ENCODE results near the gene ZNF329.
"Not testable (repeated sequence)": the region's sequence is repeated elsewhere in the genome, so short reads cannot be mapped to it uniquely, and the experiment has no call there.

The ZNF329 gene

DNA sequence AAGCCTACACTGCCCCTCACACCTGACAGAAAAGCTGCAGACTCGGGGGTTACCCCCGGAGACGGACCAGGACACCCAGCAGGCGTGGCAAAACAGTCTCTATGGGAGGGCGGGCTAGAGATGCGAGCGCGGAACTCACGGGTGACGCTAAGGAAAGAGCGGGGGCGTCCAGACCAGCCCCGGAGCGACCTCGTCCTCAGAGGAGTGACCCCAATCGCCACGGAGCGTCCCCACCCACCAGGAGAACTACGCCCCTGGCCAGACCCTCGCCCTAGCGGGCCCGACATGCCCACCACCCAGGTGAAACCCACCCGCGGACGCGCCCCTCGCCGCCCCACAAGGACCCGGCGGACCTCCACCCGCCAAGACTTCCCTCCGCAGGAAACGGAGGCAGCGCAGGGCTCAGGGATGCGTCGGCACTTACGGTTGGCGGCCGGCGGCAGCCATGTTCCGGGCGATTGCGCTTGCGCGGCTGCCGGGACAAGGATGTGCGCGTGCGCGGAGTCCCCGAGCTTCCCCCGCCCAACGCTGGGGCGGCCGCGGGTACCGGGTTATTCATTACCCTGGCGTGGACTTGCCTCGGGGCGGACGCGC is at the start of gene ZNF329:
TSS of gene ZNF329 (minus strand) at position 462 of the 594 bp plus-strand sequence. CDS start 21,286 bp downstream, outside the sequence.
- peak; percentile 93 for DNase-seq

DNA sequence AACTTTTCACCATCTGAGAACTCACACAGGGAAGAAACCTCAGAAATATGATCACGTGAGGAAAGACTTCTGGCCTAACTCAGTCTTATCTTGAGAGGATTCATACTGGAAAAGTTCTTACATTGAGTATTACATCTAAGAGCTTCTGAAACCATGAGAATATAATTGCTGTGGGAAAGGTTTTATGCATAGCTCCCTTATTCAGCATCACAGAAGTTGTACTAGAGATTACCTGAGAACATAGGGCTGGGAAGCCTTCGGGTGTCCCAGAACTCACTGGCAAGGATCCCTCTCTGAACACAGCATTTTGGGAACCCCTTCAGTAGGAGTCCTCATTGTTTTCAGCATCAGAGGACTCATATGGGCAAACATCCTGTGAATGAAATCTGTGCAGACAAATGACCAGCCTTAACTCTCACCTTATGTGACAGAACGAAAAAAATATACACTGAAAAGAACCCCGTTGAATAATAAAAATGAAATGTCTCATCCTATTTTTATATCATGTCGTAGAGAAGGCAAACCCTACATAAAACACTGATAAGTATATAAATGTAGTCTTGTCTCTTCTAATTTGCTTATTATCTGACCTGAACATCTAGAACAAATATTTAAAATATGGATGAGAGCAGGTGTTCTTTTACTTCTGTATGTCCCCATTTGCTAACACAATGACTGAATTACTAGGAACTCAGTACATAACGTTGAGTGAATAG is 46.5 kb upstream of the ZNF329 start:
- DNase-seq = no peak

DNA sequence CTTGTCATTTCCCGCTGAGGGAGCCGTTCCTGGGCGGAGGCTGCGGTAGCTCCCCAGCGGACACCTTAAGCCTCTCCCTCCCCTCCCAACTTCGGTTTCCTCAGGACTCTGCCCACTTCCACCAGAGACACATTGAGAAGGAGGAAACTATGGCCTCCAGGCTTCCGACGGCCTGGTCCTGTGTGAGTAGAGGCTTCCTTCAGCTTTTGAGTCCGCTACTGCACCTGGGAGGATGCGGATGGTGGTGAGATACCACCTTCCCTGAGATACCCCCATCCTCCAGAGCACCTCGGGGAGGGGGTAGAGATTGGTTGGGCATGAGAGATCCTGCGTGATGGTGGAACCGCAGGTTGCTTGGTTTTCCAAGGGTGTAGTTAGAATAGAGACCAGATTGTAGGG is 33.2 kb upstream of the ZNF329 start:
- DNase-seq = no peak

DNA sequence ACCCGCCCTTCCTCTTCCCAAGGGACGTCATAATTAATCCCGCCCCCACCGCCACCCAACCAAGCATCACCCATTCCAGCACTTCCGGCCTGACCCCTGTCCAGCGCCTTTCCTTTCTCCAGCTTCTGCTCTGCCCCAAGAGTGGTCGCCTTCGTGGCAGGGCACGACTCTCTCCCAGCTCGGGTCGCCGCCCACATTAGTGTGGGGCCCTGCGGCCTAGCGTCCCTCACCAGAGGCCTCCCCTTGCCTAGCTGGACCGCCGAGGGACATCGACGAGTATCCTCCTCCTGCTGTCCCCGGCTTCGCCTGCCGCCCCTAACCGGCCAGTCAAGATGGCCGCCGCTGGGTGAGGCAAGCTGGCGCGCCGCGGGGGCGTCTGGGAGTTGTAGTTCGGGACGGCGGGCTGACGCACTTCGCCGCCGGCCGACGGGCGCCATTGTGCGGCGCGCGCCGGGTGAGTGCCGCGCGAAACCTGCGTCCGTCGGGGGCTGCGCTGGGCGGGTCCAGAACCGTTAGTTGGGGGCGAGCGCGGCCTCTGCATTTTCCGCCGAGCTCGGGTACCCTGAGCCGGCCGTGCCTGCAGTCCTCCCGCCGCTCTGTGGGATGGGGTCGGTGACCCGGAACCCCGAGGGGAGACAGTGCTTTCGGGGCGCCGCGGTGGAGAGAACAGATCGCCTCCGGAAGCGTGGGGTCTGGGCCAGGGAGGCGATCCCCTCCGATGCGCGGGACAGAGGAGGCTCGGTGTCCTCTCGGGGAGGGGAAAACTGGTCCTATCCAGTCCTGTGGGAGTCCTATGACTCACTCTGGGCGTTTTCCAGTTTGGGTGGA is 32.6 kb upstream of the ZNF329 start, which contains the start of gene ZNF274:
TSS of gene ZNF274 (plus strand) at position 73 of the 828 bp plus-strand sequence. CDS start 905 bp downstream, outside the sequence.
- DNase-seq = peak; percentile 95

DNA sequence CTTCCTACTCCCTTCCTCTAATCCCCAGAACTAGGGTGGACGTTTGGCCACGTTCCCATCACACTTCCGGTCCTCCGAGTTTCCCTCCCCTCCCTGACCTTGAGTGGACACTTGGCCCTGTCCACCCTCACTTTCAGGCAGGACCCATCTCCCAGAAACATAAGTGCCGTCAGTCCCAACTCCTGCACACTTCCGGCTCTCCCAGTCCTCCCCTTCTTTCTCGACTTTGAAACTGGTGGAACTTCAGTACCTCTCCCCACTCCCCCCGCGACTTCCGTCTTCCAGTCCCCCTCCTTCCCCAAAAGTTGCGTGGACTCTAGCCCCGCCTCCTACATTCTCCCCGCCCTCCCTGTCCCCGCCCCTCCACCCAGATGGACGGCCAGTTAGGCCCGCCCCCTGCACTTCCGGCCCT is 32.0 kb upstream of the ZNF329 start:
- no peak for DNase-seq

DNA sequence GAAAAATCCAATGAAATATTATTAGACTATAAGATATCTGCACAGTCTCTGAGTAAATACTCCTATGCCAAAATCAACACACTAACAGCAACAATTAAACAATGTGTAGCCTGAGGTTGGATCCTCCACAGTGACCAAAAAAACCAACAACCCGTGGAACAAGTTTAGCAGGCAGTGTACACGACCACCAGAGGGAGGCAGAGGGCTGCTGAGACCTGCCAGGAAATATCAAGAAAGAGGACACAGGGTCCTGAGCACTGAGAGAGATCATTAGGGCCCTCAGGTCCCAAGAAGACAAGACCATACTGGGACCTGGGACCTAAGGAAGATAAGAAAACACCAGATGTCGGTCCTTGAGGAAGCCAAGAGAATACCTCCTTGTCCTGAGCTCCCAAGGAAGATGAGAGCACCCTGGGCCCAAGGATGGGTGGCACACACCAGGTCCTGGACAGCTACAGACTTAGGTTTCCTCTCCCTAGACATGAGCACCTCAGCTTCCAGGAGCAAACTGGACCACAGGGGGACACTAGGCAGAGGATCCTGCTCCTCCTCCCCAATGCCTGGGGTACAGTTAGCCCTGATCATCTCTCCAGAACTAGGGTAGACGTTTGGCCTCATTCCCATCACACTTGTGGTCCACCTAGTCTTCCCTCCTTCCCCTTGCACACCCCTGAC is 31.4 kb upstream of the ZNF329 start:
- no peak for DNase-seq

DNA sequence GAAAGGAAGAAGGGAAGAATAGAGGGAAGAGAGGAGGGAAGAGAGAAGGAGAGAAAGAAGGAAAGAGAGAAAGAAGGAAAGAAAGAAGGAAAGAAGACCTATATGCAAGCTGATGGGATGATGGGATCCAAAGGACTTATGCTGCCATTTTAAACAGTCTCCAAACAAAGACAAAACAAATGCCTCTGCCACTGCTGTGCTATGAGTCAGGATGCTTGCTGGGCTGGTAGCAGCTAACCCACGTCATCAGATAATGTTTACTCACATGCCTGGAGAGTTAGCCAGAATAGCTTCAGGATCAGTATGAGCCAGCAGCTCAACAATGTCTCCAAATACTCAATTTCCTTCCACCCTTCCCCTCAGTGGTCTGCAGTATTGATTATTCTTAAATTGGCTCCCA is 20.3 kb upstream of the ZNF329 start:
- no peak for DNase-seq

DNA sequence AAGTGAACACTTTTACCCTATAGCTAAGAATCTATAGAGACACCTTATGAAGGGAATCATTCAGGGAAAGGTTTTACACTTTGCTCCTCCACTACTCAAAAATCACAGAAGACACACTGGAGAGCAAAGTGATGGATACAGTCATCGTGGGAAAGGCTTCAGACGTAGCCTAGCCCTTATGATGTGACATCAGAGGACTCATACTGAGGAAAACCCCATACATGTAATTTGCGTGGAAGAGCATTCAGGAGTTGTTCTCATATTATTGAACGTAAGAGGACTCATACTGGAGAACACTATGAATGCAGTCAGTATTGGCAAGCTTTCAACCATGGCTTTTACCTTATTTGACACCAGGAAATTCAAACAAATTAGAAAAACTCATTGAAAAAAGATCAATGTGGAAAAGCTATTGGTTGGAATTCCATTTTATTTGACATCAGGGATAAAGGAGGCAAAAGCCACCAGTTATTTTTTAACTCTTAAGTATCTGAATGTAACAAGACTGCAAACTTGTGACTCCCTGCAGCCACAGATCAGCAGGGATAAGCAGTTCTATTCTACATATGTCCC is 16.2 kb upstream of the ZNF329 start:
- DNase-seq = no peak

DNA sequence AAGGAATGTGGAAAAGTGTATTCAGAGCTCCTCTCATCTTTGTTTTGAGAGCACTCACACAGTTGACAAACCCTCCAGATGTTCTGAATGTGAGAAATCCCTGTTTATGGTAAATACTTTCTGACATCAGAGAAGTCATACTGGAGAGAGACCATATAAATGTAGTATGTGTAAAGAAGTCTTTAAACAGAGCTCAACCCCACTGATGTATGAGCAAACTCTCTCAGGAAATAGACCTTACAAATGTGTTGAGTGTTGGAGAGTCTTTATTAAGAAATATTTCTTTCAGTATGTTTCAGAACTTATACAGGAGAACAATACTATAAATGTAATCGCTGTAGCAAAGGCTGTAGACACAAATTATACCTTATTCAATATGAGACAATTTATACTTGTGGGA is 15.7 kb upstream of the ZNF329 start:
- no peak for DNase-seq

DNA sequence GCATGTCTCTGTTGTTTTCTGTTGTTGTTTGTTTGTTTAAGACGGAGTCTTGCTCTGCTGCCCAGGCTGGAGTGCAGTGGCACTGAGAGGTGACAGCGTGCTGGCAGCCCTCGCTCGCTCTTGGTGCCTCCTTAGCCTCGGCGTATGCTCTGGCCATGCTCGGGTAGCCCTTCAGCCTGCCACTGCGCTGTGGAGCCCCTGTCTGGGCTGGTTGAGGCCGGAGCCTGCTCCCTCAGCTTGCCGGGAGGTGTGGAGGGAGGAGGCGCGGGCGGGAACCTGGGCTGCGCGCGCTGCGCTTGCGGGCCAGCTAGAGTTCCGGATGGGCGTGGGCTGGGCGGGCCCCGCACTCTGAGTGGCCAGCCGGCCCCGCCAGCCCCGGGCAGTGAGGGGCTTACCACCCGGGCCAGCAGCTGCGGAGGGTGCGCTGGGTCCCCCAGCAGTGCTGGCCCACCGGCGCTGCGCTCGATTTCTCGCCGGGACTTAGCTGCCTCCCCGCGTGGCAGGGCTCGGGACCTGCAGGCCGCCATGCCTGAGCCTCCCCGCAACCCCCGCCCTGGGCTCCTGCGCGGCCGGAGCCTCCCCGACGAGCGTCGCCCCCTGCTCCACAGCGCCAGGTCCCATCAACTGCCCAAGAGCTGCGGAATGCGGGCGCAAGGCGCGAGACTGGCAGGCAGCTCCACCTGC is 6.6 kb upstream of the ZNF329 start:
- DNase-seq = no peak

DNA sequence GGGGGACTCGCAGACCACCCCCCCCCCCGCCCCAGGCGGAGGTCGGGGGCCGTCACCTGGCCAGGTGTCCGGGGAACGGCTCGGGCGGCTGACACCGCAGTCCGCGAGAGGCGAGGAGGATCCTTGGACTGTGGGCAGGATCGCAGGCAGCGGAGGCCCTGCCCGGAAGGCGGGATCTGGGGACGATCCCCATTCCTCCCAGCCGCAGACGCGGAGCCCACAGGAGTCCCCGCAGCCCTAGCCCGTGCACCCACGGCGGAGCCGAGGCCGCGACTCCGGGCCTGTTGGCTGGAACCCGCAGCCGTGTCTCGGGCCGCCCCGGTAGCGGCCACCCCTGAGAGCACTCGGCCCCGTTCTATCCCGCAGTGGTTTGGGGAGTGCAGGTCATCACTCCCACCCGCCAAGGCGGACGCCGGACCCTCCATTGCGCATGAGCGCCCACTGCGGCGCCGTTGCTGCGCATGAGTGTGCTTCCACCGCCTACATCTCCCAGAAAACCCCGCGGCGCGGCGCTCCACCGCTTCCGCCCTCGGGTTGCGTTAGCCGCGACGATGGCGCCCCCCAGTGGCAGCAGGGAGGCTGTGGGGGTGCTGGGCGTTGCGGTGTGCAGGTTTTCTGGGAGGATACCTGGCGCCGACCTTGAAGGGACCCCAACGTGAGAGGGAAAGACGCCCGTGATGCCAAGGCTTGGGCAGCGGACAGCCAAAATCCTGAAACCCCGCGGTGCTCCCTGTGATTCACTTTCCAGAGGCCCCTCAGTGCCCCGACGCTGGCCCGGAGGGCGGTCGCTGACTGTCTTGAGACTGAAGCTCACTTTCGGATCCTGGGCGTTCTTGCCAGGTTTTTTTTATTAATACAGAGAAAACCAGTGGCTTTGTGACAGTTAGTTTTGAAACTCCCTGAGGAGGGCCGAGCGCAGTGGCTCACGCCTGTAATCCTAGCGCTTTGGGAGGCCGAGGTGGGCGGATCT is 4.4 kb upstream of the ZNF329 start:
- peak; percentile 98 for DNase-seq

DNA sequence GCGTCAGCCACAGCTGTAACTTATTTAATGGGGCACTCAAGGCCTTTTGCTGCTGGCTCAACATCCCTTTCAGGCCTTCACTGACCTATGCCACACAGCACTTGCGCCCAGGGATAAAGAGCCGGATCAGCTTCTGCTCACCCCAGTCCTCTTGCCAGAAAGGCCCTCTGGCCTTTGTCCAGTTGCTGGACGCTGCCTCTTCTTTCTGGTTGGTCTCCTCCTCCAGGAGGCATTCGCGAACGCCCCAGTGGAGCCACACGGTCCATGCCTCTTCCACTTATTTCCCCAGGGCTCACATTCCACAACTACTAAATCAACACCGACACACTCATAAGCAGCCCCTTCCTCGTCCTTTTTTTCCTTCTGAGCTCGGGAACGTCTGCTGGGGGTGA is 3.7 kb upstream of the ZNF329 start:
- DNase-seq = peak; percentile 59

DNA sequence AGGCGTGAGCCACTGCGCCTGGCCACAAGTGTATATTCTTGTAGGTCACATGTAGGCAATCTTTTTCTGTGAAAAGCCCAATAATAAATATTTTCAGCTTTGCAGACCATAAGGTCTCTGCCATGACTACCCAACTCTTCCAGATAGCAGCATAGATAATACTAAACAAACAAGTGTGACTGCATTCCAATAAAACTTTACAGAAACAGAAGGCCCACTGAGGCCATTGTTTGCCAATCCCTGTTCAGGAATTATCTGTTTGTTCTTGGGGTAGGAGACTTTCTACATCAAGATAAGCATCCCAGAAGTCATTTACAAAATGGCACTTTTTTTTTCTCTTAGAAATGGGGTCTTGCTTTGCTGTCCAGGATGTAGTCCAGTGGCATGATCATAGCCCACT is 2.8 kb upstream of the ZNF329 start:
- DNase-seq = no peak

DNA sequence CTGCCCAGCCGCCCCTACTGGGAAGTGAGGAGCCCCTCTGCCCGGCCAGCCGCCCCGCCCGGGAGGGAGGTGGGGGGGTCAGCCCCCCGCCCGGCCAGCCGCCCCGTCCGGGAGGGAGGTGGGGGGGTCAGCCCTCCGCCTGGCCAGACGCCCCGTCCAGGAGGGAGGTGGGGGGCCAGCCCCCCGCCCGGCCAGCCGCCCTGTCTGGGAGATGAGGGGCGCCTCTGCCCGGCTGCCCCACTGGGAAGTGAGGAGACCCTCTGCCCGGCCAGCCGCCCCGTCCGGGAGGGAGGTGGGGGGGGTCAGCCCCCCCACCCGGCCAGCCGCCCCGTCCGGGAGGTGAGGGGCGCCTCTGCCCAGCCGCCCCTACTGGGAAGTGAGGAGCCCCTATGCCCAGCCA is 3.1 kb downstream of the ZNF329 start:
- not testable (repeated sequence) for DNase-seq

DNA sequence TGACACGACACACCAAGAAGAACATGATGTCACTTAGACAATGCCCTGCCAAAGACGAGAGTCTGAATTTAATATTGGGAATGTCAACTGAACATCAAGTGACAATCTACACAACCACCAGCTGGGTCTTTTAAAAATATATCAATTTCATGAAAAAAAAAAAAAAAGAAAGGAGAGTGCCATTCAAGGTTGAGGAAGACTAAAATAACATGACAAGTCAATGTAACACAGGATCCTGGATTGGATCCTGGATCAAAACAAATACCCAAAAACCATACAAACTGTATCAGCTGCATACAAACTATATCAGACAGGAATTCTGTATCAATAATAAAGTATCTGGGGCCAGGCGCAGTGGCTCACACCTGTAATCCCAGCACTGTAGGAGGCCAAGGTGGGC is 4.7 kb downstream of the ZNF329 start:
- no peak for DNase-seq

DNA sequence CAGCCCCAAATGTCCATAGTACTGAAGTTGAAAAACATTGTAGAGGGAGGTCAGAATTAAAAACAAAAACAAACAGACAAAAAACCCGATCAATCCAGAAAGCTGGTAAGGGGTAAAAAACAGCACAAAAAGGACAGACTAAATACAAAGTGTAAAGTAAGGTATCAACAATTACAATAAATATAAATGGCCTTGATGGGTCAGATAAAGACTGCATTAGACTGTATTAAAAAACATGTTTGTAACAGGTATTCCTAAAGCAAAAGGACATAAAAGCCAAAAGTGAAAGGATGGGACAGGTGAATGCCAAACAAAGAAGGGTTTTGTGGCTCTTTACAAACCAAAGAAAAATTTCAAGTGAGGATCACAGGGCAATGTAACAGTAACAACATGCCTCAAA is 16.3 kb downstream of the ZNF329 start:
- DNase-seq = no peak

DNA sequence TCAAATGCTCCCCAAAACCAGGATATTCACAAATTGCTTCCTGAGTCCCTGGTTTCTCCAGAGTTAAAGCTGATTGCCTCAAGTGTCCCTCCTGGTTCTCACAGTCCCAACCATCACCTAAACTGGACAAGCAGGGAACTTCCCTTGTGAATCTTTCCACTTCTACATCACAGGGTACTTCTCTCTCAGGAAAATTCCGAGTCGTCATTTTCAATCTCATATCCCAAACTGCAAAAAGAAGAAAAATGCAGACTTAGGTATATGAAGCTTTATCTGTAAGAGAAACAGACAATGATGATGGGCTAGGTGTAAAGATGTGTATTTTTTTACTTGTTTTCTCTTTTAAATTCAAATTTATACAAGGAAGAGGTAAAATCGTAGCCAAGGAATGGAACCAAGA is 21.3 kb downstream of the ZNF329 start:
- no peak for DNase-seq

DNA sequence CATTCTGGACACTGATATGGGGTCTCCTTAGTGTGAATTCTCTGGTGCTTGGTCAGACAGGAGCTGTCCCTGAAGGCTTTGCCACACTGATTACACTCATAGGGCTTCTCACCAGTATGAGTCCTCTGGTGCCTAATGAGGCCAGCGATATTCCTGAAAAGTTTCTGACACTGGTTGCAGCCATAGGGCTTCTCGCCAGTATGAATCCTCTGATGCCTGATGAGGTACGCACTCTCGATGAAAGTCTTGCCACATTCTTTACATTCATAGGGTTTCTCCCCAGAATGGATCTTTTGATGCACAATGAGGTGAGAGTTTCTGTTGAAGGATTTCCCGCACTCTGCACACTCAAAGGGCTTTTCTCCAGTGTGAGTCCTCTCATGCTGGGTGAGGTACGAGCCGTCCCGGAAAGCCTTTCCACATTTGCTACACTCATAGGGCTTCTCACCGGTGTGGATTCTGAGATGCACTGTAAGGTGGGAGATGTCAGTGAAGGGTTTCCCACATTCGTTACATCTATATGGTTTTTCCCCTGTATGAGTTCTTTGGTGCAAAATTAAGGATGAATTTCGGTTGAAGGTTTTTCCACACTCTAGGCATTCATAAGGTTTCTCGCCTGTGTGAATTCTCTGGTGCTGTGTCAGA is 22.4 kb downstream of the ZNF329 start:
- DNase-seq = no peak

DNA sequence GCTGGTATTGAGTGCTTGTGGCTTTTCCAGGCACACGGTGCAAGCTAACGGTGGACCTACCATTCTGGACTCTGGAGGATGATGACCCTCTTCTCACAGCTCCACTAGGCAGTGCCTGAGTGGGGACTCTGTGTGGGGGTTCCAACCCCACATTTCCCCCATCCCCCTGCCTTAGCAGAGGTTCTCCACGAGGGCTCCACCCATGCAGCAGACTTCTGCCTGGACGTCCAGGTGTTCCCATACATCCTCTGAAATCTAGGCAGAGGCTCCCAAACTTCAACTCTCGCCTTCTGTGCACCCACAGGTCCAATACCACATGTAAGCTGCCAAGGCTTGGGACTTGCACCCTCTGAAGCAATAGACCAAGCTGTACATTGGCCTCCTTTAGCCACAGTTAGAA is 27.2 kb downstream of the ZNF329 start:
- DNase-seq = no peak

DNA sequence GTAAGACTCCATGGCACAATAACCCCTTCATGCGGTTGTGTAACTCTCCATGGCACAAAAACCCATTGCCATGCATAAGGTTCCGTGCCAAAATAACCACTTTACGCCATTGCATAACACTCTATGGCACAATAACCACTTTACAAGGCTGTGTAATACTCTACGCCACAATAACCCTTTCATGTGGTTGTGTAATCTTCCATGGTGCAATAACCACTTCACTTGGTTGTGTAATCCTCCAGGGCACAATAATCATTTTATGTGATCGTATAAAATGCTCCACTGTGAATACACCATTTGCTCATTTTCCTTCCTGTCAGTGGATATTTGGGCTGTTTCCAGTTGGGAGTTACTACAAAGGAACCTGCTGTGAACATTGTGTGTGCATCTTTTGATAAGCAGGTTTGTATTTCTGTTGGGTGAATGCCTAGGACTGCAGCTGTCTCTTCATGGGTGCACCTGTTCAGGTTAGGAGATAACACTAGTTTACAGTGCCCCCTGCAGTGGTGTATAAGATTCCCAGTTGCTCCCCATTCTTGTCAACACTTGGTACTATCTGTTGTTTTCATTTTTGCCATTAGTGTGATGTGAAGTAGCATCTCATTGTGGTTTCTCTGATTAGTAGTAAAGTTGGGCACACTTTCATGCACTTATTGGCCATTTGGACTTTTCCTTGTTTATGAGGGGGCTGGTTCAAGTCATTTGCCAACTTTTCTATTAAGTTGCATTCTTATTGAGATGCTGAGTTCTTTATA is 31.4 kb downstream of the ZNF329 start:
- DNase-seq = no peak
